T-helper 1 cell treated with Interleukin-12 subunit alpha and Interleukin-12 subunit beta and Interleukin-4 antibody, amounts not matched to agents 30 ng/mL and 1 ng/mL, for 36 hours (primary cell): Measurements from ENCODE around the gene TP73. TPM values are rescaled to one million over a fixed set of nuclear protein-coding genes. Genes with fewer than 3 reads are reported as not detected.
"Not testable (repeated sequence)": the region's sequence is repeated elsewhere in the genome, so short reads cannot be mapped to it uniquely, and the experiment has no call there.

ENCODE experiments used
- intact Hi-C: fragments of 100-400 bp; cut with micrococcal nuclease; formaldehyde crosslinking; loops from one replicate; pipeline ENCODE4 v1.15.1; 2024
- total RNA-seq: library from RNA; stranded (reverse); gene quantifications from 2 replicates; pipeline ENCODE4 v1.2.3, GENCODE V29; 2022

TP73 gene
- total RNA-seq, 1 donor from 2014 or later: 1.4 TPM

DNA sequence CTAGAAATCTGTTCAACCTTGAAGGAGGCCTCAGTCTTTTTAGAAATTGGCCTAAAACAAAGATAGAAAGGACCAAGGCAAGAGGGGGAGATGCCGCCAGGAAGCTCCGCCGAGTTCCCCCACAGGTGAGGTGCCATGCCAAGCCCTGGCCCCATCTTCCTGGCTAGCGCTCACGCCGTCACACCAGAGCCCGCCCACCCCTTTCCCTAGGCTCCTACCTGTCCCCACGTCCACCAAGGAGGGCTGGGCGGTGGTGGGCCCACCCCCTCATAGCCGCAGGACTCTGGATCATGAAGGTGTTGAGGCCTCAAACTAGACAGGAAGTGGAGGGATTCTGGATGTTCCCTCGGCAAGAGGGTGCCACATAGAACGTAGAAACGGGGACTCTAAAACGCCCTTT is 84.4 kb downstream of the TP73 start:
- intact Hi-C loops: no loop called here

DNA sequence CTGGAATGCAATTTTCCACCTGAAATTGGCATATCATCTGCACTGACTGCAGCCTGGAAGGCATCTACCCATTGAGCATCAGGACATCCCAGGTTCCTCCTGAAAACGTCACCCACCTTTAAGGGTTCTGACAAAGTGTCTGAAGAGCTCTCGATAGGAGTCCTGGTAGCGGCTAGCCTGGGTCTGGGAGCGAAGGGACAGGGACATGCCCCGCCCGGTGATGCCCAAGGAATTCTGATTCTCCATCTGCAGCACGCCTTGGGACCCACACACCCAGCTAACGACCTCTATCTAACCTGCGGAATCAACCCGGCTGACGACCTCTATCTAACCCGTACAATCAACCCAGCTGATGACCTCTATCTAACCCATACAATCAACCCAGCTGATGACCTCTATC is 86.6 kb downstream of the TP73 start:
- intact Hi-C loops: no loop called here

DNA sequence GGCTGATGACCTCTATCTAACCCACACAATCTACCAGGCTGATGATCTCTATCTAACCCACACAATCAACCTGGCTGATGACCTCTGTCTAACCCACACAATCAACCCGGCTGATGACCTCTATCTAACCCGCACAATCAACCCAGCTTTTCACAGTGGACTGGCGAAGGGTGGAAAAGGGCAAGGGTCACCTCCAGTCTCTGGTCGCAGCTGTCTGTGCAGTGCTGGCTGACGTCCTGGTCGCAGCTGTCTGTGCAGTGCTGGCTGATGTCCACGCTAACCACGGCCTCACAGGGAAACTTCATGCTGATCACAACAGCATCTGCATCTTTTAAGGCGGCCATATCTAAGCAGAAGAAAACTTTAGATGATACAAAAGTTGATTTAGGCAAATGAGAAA is 87.7 kb downstream of the TP73 start:
- intact Hi-C loops: no loop called here

GRCh38 chr1:3740752-3741151 is 88.4 kb downstream of the TP73 start:
- intact Hi-C loops: no loop called here

DNA sequence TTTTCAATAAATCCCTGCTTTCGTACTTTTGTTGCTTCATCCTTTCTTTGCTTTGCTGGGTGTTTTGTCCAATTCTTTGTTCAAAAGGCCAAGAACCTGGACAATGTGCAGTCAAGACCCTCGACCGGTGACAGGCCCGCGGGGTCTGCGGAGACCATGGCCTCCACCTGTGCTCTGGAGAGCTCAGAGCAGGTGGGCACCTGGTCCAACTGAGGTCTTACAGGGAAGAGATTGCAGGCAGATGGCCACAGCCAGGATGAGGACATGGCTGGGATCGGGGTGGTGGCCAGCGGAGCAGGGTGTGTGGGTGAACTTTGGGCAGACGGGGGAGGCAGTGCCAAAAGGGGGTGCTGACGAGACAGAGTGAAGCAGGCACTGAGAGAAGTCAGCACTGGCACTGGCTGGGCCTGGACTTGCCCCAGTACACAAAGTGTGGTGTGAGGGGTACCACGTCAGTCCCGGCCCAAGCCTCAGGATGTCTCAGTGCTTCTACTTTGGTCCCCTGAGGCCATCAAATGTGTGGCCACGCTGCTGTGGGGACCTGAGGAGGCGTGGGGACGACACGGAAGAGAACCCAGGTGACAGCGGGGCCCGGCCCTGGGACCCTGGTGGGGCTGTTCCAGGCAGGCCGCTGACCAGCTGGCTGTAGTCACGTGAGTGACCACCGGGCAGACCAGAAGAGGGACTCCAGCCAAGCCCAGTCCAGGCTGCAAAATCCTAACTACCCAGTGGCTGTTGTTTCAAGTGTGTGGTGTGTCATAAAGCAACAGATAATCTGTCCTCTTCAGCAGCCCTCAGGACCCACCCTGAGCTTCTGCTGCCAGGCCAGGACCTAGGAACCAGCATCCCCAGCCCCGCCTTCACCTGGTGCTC is 89.5 kb downstream of the TP73 start:
- intact Hi-C loops: no loop called here

- intact Hi-C loops: no loop called here
Observed at GRCh38 chr1:3742439-3743298, 90.4 kb downstream of the TP73 start.

DNA sequence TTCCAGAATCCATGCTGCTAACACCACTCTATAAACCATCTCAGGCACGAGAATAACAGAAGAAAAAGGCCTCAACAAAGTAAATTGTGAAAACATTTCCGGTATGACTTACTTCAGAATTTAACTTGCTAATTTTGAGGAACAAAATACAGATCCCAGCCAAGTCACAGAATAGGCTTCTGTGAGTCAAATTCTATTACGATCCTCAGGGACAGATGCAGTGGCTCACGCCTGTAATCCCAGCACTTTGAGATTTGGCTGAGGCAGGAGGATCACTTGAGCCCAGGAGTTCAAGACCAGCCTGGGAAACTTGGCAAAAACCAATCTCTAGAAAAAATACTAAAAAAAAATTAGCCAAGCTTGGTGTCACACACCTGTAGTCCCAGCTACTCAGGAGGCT is 91.1 kb downstream of the TP73 start:
- intact Hi-C loops: no loop called here

- intact Hi-C loops: no loop called here
Observed at GRCh38 chr1:3743826-3744225, 91.5 kb downstream of the TP73 start.

GRCh38 chr1:3744646-3745045 is 92.3 kb downstream of the TP73 start:
- intact Hi-C loops: no loop called here

- intact Hi-C loops: no loop called here
Observed at GRCh38 chr1:3745071-3745470, 92.8 kb downstream of the TP73 start.

- intact Hi-C loops: no loop called here
Observed at GRCh38 chr1:3745590-3746381, 93.5 kb downstream of the TP73 start.

DNA sequence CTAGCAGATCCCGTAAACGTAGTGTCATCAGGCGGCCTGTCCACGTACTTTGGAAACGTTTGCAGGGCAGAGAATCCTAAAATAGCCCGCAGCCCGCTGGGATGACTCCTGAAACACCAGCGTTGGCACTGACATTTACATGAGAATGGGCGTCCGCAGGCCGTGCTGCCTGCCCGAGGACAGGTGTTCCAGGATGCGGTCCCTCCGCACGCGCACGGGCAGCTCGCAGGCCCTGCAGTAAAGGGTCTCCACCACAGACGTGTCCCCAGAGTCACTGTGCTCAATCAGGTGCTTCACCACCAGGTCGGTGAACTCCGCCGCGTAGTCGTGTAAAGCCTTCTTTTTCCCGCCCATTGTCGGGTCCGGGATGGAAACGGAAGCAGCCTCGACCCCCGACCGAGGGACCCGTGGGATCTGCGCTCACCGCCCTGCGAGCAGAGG is 94.1 kb downstream of the TP73 start:
- intact Hi-C loops: no loop called here

GRCh38 chr1:3746830-3747521 is 94.7 kb downstream of the TP73 start:
- intact Hi-C loops: loop anchor here (1.0 kb wide), 5 partner anchors 25 to 123 kb away; partner anchors contain the start of genes CEP104, DFFB, LRRC47 and SMIM1

GRCh38 chr1:3747522-3747848 is 95.2 kb downstream of the TP73 start:
- intact Hi-C loops: loop anchor here (1.0 kb wide), 5 partner anchors 25 to 123 kb away; partner anchors contain the start of genes CEP104, DFFB, LRRC47 and SMIM1

DNA sequence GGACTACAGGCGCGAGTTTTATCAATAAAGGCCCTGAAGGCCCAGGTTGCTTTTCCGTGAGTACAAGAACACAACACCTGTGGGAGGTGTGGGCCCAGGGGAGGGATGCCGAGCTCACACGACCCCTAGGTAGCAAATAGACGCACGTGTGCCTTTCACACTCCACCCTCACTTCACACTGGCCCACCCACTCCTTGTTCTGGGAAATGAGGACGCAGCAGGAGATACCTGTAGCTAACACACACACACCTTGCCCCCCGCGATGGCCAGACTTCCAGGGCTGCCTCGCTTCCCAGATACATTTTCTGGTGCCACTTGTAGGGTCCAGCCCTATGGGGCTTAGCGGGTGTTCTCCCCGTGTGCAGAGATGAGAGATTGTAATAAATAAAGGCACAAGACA is 95.6 kb downstream of the TP73 start:
- intact Hi-C loops: loop anchor here (1.0 kb wide), 5 partner anchors 24 to 124 kb away; partner anchors contain the start of genes CEP104, DFFB, LRRC47 and SMIM1

DNA sequence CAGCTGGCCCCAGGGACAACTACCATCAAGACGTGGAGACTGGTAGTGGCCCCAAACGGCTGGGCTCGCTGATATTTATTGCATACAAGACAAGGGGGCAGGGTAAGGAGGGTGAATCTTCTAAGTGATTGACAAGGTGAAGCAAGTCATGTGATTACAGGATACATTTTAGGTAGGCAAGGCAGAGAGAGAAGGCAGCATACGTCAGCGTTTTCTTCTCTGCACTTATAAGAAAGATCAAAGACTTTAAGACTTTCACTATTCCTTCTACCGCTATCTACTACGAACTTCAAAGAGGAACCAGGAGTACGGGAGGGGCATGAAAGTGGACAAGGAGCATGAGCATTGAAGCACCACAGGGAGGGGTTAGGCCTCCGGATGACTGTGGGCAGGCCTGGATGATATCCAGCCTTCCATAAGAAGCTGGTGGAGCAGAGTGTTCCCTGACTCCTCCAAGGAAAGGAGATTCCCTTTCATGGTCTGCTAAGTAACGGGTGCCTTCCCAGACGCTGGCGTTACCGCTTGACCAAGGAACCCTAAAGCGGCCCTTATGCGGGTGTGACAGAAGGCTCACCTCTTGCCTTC is 96.1 kb downstream of the TP73 start:
- intact Hi-C loops: not testable (repeated sequence)

- intact Hi-C loops: no loop called here
Observed at GRCh38 chr1:3749512-3749911, 97.2 kb downstream of the TP73 start.

DNA sequence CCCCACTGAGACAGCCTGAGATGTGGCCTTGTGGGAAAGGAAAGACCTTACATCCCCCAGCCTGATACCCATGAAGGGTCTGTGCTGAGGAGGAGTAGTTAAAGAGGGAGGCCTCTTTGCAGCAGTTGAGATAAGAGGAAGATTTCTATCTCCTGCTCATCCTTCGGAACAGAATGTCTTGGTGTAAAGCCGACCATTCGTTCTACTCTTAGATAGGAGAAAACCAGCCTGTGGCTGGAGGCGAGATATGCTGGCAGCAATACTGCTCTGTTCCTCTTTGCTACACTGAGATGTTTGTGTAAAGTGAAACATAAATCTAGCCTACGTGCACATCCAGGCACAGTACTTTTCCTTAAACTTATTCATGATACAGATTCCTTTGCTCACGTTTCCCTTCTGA is 98.4 kb downstream of the TP73 start:
- intact Hi-C loops: no loop called here

DNA sequence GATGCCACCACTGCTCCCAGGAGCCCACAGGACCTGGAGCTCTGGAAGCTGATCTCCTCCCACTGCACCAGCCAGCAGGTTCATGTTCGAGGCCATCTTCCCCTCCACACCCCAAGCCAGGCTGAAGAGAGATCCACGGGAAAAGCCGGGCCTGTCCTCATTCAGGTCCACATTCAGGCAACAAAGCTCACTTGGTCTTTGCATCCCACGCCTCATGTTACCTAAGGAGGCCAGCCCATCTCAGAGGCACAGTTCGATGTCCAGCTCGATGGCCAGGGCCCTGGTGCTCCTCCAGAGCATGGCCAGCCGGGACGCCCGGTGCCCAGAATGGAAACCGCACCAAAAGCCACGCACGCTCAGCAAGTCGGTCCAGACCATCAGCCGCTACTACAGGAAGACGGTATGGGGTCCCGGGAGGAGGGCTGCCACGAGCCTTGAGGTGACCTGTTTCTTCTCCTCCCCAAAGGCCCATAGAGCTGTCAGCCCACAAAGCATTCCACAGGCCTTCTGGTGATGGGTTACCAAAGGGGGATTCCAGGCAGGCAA is 100.2 kb downstream of the TP73 start, which contains the start of gene CCDC27:
TSS of gene CCDC27 (plus strand) at position 51 of the 546 bp plus-strand sequence. CDS start at position 83, 32 bp downstream.
- intact Hi-C loops: no loop called here
